ENCODE measurements around the gene HID1.

HID1 gene

GRCh38 chr17:74964246-74964761 lies 8.3 kb downstream of the HID1 start:
- H3K9ac ChIP-seq (ENCODE audit: low read depth, low read length) = no peak overlapping the region
- no peaks in the 10 kb centered on the region for H3K9me3 ChIP-seq (replicated peaks; ENCODE audit: low read length)
- no peaks in the 10 kb centered on the region for H3K36me3 ChIP-seq (ENCODE audit: insufficient read depth, low read length)
- no peaks in the 10 kb centered on the region for H3K4me1 ChIP-seq (ENCODE audit: control insufficient read depth, insufficient read depth, low read length)
- no peak overlapping the region for H3K4me3 ChIP-seq (ENCODE audit: low read length)
- no peak overlapping the region for H3K4me2 ChIP-seq (ENCODE audit: low read length)
- peaks cover 20% of the 10 kb centered on the region for H3K27me3 ChIP-seq (ENCODE audit: control insufficient read depth, insufficient read depth, low read length)

DNA sequence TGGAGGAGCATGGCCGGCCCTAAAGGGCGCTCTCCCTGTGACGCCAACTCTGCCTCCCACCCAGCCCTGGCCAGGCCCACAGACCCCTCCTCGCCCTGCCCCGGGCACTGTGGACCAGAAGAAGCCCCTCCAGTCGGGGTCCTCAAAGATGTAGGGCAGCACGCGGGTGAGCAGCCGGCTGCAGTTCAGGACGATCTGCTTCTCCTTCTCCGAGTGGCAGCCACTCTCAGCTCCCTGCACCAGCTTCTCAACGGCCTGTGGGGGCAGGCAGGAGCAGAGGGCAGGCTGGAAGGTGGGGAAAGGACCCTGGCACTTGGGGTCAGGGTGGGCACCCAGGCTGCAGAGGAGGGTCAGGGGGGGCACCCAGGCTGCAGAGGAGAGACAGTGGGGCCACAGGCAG lies 8.9 kb downstream of the HID1 start:
- no peaks in the 10 kb centered on the region for H3K4me1 ChIP-seq (ENCODE audit: control insufficient read depth, insufficient read depth, low read length)
- H3K27me3 ChIP-seq (ENCODE audit: control insufficient read depth, insufficient read depth, low read length) = peaks cover 20% of the 10 kb centered on the region
- H3K4me3 ChIP-seq (ENCODE audit: low read length) = no peak overlapping the region
- H3K36me3 ChIP-seq (ENCODE audit: insufficient read depth, low read length) = no peaks in the 10 kb centered on the region
- no peak overlapping the region for H3K9ac ChIP-seq (ENCODE audit: low read depth, low read length)
- no peaks in the 10 kb centered on the region for H3K9me3 ChIP-seq (replicated peaks; ENCODE audit: low read length)
- no peak overlapping the region for H3K4me2 ChIP-seq (ENCODE audit: low read length)

GRCh38 chr17:74962622-74963394 lies 9.8 kb downstream of the HID1 start:
- Histone ChIP-seq H3K9me3 (replicated peaks; ENCODE audit: low read length) (no peaks in the 10 kb centered on the region), H3K4me1 (ENCODE audit: control insufficient read depth, insufficient read depth, low read length) (no peaks in the 10 kb centered on the region), H3K4me3 (ENCODE audit: low read length) (no peak overlapping the region), H3K4me2 (ENCODE audit: low read length) (no peak overlapping the region), H3K36me3 (ENCODE audit: insufficient read depth, low read length) (no peaks in the 10 kb centered on the region), H3K27me3 (ENCODE audit: control insufficient read depth, insufficient read depth, low read length) (peaks cover 20% of the 10 kb centered on the region), H3K9ac (ENCODE audit: low read depth, low read length) (no peak overlapping the region)

GRCh38 chr17:74961657-74962350 lies 10.8 kb downstream of the HID1 start:
- Histone ChIP-seq H3K4me1 (ENCODE audit: control insufficient read depth, insufficient read depth, low read length) (no peaks in the 10 kb centered on the region), H3K27me3 (ENCODE audit: control insufficient read depth, insufficient read depth, low read length) (peaks cover 20% of the 10 kb centered on the region), H3K4me3 (ENCODE audit: low read length) (no peak overlapping the region), H3K9me3 (replicated peaks; ENCODE audit: low read length) (no peaks in the 10 kb centered on the region), H3K4me2 (ENCODE audit: low read length) (no peak overlapping the region), H3K36me3 (ENCODE audit: insufficient read depth, low read length) (no peaks in the 10 kb centered on the region), H3K9ac (ENCODE audit: low read depth, low read length) (no peak overlapping the region)

- H3K9ac ChIP-seq (ENCODE audit: low read depth, low read length) = no peak overlapping the region
- H3K4me2 ChIP-seq (ENCODE audit: low read length) = no peak overlapping the region
- no peaks in the 10 kb centered on the region for H3K9me3 ChIP-seq (replicated peaks; ENCODE audit: low read length)
- H3K36me3 ChIP-seq (ENCODE audit: insufficient read depth, low read length) = no peaks in the 10 kb centered on the region
- peaks cover 21% of the 10 kb centered on the region for H3K27me3 ChIP-seq (ENCODE audit: control insufficient read depth, insufficient read depth, low read length)
- no peaks in the 10 kb centered on the region for H3K4me1 ChIP-seq (ENCODE audit: control insufficient read depth, insufficient read depth, low read length)
- H3K4me3 ChIP-seq (ENCODE audit: low read length) = no peak overlapping the region
These were observed 11.8 kb downstream of the HID1 start for GRCh38 chr17:74960570-74961342.

- H3K4me3 ChIP-seq (ENCODE audit: low read length) = no peak overlapping the region
- H3K9ac ChIP-seq (ENCODE audit: low read depth, low read length) = no peak overlapping the region
- no peak overlapping the region for H3K4me2 ChIP-seq (ENCODE audit: low read length)
- no peaks in the 10 kb centered on the region for H3K36me3 ChIP-seq (ENCODE audit: insufficient read depth, low read length)
- no peaks in the 10 kb centered on the region for H3K4me1 ChIP-seq (ENCODE audit: control insufficient read depth, insufficient read depth, low read length)
- H3K27me3 ChIP-seq (ENCODE audit: control insufficient read depth, insufficient read depth, low read length) = peaks cover 20% of the 10 kb centered on the region
- no peaks in the 10 kb centered on the region for H3K9me3 ChIP-seq (replicated peaks; ENCODE audit: low read length)
These were observed 12.6 kb downstream of the HID1 start for GRCh38 chr17:74959826-74960515.

GRCh38 chr17:74957935-74958740 lies 14.4 kb downstream of the HID1 start:
- no peaks in the 10 kb centered on the region for H3K4me1 ChIP-seq (ENCODE audit: control insufficient read depth, insufficient read depth, low read length)
- H3K27me3 ChIP-seq (ENCODE audit: control insufficient read depth, insufficient read depth, low read length) = peaks cover 21% of the 10 kb centered on the region
- no peak overlapping the region for H3K9ac ChIP-seq (ENCODE audit: low read depth, low read length)
- no peaks in the 10 kb centered on the region for H3K9me3 ChIP-seq (replicated peaks; ENCODE audit: low read length)
- H3K36me3 ChIP-seq (ENCODE audit: insufficient read depth, low read length) = no peaks in the 10 kb centered on the region
- H3K4me3 ChIP-seq (ENCODE audit: low read length) = no peak overlapping the region
- H3K4me2 ChIP-seq (ENCODE audit: low read length) = no peak overlapping the region

DNA sequence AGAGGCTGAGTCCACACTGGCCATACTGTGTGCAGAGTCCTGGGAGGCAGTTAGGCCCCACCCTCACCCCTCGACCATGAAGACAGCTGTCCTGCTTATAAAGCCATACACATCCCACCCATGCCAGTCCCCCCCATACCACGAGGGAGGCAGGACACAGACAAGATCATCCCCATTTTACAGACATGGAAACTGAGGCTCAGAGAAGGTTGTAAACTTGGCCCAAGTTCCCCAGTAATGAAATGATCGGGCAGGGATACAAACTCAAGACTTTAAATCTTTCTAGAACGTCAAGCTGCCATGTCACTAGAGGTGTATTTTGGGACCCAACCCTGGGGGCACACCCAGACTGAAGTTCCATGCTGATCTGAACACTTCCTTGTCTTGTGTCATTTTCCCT lies 16.5 kb downstream of the HID1 start:
- H3K4me1 ChIP-seq (ENCODE audit: control insufficient read depth, insufficient read depth, low read length) = no peaks in the 10 kb centered on the region
- no peaks in the 10 kb centered on the region for H3K9me3 ChIP-seq (replicated peaks; ENCODE audit: low read length)
- H3K4me2 ChIP-seq (ENCODE audit: low read length) = no peak overlapping the region
- H3K4me3 ChIP-seq (ENCODE audit: low read length) = no peak overlapping the region
- no peak overlapping the region for H3K9ac ChIP-seq (ENCODE audit: low read depth, low read length)
- no peaks in the 10 kb centered on the region for H3K36me3 ChIP-seq (ENCODE audit: insufficient read depth, low read length)
- peaks cover 35% of the 10 kb centered on the region for H3K27me3 ChIP-seq (ENCODE audit: control insufficient read depth, insufficient read depth, low read length)

GRCh38 chr17:74954665-74955421 lies 17.7 kb downstream of the HID1 start:
- Histone ChIP-seq H3K4me3 (ENCODE audit: low read length) (no peak overlapping the region), H3K4me1 (ENCODE audit: control insufficient read depth, insufficient read depth, low read length) (no peaks in the 10 kb centered on the region), H3K9me3 (replicated peaks; ENCODE audit: low read length) (no peaks in the 10 kb centered on the region), H3K9ac (ENCODE audit: low read depth, low read length) (no peak overlapping the region), H3K4me2 (ENCODE audit: low read length) (no peak overlapping the region), H3K27me3 (ENCODE audit: control insufficient read depth, insufficient read depth, low read length) (peaks cover 43% of the 10 kb centered on the region), H3K36me3 (ENCODE audit: insufficient read depth, low read length) (no peaks in the 10 kb centered on the region)

GRCh38 chr17:74954115-74954514 lies 18.4 kb downstream of the HID1 start:
- Histone ChIP-seq H3K27me3 (ENCODE audit: control insufficient read depth, insufficient read depth, low read length) (peaks cover 44% of the 10 kb centered on the region), H3K4me3 (ENCODE audit: low read length) (no peak overlapping the region), H3K4me2 (ENCODE audit: low read length) (no peak overlapping the region), H3K9ac (ENCODE audit: low read depth, low read length) (no peak overlapping the region), H3K4me1 (ENCODE audit: control insufficient read depth, insufficient read depth, low read length) (no peaks in the 10 kb centered on the region), H3K9me3 (replicated peaks; ENCODE audit: low read length) (no peaks in the 10 kb centered on the region), H3K36me3 (ENCODE audit: insufficient read depth, low read length) (no peaks in the 10 kb centered on the region)
